T follicular helper cell (primary cell): ENCODE results near the gene DPCD.
"Not testable (repeated sequence)": the region's sequence is repeated elsewhere in the genome, so short reads cannot be mapped to it uniquely, and the experiment has no call there.

ENCODE experiments used
- DNase-seq: peaks from one replicate; pipeline ENCODE4 v3.0.0-alpha.2; 2020; ENCODE audit warnings: low read depth

DPCD gene

DNA sequence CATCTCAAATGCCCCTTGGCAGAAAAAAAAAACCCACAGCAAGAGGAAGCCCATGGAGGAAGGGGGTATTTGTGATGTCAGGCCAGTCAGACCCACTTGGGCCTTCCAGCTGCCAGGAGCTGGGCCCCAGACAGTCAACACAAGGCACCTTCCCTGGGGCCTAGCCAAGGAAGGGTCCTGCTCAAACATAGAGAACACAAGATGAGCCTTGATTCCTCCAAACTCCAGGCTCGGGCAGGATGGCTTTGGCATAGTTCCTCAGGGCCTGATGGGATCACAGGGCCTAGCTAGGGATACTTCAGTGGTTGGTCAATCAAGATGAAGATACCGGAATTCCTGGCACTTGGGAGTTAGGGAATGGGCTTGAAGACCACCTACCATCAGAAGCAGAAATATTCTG, 30.8 kb downstream of the DPCD start:
- DNase-seq = no peak

DNA sequence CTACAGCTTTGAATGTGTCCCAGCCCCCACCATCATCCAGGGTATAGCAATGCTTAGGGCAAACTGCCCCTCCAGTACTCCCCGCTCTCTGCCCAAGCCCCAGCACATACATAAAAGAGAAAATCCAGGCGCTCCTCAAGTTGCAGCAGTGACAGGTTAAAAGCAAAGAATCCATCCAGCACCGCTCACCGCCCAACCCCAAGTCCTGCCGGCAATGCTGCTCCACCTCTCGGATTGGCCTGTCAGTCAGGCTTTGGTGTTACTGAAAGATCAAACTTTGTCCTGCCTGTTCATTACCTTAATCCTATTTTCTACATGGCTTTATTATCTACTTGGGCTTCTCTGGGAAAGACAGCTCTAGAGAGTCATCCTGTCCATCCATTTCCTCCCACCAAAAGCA, 31.9 kb downstream of the DPCD start:
- no peak for DNase-seq

DNA sequence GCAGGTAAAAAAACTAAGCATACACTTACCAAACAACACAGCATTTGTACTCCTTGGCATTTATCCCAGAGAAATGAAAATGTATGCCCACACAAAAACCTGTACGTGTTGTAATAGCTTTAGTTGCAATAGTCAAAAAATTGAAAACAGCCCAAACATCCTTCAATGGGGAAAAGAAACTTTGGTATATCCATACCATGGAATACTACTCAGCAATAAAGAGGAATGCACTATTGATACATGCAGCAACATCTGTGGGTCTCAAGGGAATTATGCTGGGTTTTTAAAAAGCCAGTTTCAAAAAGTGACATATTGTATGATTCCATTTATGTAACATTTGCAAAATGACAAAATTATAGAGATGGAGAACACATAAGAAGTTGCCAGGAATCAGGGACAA, 35.4 kb downstream of the DPCD start:
- DNase-seq = no peak

DNA sequence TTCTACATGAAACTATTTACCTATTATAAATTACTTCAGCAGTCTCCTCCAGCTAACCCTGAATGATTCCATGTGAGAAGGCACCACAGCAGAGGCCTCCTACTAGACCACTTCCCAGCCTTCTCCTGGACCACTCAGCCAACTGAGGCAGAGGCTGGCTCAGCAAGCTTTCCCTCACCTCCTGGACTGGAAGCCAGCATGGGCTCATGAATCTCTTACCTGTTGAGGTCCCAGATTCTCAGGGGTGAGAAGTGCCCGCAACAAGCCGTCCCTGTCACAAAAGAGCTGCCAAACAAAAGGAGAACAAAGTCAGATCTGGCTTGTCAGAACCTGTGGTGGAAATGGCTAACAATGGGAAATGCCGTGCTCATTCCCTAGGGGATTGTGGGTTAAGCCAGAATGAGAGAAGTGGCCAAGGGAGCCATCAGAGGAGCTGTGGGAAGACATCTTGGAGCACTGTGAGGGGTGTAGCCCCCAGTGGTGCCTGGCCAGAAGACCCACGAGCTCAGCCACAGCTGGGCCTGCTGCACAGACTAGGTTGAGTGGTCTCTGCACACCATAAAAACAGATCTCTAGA, 36.5 kb downstream of the DPCD start:
- DNase-seq = no peak

DNA sequence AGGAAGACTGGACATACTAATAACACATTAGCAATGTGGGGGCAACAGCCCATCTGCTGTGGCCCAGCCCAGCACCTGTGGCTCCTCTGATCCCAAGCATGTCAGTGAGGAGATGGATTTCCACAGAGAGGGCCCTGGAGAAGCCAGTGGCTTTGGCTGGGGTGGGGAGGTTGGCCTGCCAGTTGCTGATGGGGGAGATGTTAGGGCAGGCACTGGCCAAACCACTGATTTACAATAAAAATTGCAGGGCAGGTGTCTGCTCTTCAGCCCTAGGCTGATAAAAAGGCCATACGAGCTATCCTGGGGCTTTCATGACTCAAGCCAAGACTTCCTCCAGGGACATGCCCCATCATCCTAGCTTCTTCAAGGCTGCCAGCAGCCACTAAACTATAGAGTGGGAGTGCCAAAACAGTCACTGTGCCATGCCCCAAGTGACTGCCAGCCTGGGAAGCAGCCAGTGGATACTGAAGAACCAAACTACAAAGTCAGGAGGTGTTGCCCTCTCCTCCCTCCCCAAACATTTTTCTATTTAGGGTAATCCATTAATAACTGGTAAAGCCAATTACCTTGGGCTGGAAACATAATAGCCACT, 37.8 kb downstream of the DPCD start:
- no peak for DNase-seq

DNA sequence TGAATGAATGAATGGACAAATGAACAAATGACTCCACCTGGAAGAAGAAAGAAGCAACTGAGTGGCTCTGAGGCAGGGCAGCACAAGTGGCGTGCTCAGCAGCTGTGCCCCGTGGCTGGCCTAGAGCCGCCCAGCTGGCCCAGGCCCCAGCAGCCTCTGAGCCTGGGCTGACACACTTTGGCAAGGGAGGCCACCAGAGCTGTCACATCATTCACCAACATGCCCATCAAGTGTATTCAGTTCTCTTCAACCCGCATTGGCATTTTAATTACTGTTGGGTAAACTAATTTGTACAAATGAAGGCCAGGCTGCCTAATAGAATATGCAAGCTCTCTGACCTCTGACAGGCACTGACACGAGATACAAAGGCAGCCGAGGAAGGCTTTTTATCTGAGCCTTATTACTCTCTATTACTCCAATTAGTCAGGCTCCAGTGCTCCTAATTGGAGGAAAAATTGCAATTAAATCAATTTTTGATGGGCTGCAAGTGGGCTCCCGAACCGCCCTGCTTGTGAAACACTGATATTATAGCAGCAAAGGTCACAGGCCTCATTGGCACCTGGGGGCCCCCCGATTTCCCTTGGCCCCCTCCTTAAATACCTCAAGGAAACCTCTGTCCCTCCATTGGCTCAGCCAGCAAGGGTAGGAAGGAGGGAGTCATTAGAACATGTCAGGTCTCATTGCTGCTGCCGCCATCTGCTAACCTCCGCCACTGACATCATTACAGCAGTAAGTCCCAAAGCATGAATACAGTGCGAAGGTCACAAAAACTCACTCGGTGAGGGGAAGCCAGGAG, 41.9 kb downstream of the DPCD start:
- DNase-seq = no peak

DNA sequence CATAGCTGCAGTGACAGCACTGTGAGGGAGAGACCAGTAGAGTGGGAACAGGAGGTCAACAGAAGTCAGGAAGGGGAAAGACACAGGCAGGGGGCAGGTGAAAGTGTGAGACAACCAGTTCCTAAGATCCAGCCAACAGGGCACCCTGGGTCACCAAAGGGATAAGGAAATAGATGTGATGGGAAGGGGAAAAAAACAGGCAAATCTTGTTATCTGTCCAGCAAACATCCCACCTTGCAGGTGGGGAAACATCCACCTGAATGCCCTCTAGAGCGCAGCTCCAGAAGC, 42.5 kb downstream of the DPCD start:
- no peak for DNase-seq

DNA sequence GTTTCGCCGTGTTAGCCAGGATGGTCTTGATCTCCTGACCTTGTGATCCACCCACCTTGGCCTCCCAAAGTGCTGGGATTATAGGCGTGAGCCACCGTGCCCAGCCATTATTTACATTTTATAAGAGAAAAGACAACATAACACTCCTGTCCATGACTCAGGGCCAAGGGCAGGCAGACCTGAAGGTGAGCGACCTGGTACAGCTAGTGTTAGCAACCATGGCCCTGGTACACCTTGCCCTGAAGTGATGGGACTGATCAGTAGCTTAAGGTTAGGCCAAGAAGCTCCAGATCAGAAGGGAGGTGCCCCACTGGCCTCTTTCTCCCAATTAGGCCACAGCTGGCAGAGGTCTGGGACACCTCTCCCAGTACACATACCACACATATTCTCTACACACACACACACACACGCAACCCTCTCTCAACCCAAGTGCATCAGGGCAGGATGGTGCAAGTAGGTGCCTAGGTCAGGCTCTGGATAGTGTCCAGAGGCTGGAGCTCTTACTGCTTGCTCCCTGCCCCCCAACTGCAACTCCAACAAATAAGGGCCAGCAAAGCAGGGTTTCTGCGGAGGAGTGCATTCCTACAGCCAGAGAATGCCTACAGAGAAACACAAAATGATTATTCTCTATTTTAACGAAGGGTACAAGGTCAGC, 43.8 kb downstream of the DPCD start:
- DNase-seq = no peak

DNA sequence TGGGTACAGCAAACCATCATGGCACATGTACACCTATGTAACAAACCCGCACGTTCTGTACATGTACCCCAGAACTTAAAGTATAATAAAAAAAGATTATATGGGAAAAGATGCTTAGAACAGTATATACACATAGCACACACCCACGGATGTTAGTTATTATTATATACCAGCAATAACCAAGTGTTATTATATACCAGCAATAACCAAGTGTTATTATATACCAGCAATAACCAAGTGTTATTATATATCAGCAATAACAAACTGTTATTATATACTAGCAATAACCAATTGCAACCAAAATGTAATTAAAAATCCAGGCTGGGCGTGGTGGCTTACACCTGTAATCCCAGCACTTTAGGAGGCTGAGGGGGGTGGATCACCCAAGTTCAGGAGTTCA, 45.4 kb downstream of the DPCD start:
- not testable (repeated sequence) for DNase-seq

DNA sequence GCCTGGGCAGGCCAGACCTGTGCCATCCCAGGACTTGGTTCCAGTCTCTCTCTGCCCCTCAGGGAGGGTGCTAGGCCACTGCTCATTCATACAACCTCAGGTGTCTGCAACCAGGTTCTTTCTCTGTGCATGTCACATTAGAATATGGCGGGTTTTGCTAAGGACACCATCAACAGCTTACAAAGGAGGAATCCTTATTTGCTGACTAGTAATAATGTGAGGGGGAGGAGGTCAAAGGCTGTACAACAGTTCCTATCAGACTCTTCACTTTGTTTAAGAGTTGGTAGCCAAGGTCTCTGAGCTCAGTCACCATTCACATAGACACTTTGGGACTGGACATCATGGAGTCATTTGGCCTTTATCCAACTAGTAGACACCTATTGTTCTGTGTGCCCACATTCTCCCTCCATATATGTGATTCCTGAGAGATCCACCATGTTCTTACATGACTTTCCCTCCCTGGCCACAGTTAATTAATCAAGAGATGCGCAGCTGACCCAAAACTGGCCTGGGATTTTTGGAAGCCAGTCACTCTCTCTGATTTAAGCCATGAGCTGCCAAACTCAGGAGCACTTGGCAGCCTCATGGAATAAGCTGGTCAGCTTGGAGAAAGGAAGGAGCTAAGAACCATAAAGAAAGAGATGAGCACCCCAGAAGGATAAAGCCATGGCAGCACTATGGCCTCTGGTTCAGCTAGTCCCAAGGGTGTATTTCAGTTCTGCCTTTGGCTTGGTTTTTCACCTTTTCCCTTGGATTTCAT, 51.2 kb downstream of the DPCD start:
- no peak for DNase-seq

DNA sequence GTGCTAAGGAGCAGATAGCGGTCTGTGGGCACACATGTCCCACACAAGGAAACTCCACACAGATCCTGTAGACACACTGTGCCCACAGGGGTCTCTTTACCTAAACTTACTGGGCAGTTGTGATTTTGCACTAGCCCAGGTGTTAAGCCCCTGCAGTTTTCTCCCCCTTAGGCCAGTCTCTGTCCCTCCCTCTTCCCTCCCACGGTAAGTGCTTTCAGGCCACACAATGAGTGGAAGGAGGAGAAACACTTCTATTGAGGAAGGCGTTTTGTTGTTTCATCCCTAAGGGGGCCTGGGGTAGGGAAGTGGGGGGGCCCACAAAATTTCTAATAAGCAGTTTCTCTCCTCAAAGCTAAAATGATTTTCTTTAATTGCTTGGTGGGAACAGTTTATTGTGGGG, 55.4 kb downstream of the DPCD start:
- no peak for DNase-seq

DNA sequence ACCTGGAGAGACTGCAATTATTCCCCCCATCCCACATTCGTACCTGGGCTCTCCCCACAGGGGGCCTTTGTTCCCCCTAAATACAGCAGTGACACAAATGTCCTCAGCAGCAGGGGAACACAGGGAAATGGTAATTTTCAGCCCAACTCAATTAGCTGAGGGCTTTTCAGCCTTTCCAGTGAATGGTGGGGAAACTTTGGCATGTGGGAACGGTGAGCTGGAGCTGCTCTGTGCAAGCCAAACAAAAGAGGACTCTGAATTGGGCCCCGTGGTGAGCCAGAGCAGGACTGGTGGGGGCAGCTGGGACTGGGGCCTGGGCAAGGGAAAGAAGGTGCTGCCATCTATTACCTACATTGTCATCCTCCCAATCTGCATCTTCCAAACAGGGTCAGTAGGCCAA, 55.9 kb downstream of the DPCD start:
- no peak for DNase-seq

DNA sequence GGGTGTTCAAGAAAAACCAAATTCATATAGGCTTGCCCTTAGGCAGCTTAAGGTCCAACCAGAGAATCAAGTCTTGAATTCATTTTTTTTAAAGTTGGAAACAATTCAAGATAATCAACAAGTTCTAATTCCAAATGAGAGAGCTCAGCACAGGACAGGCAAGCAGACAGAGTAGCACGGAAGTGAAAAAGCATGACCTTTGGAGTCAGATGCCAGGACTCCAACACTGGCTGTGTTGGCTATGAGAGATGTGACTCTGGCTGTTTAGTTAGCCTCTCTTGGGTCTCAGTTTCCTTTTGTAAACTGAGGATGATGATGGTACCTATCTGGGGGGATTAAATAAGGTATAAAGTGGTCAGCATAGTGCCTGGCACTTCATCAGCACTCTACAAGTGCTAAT, 57.5 kb downstream of the DPCD start:
- no peak for DNase-seq

DNA sequence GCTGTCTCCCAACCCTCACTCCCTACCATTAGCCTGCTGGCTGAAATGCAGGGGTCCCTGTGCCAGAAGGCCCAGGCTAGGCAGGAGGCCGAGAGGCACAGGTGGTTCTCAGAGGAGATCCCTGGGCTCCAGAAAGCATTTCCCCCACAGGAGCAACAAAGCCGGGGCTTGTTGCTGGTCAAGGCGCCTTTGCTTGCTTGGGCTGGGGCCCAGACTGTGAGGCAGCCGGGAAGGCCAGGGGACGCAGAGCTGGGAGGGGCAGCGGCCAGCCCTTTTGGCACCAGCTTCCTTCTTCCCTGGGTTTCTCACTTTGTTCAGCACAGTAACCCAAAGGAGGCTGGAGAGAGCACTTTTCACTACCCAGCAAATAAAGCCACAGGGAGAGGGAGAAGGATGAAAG, 58.2 kb downstream of the DPCD start:
- no peak for DNase-seq

DNA sequence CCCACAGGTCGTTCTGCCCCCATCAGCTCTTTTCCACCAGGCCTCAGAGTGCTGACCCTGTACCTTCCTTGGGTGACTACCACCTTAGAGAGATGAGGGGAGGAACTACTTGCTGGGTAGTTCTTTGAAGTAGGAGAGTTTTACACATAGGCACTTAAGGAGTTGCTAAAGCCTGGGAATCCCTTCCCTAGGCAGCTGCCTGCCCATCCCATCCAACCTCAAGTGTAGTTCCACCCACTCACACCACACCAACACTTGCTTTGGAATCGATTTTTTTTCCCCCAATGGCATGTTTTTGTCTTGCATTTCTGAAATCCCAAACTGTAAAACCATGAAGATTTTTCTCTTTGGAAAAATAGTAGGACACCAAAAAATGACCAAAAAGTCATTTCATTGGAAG, 59.1 kb downstream of the DPCD start:
- DNase-seq = no peak

DNA sequence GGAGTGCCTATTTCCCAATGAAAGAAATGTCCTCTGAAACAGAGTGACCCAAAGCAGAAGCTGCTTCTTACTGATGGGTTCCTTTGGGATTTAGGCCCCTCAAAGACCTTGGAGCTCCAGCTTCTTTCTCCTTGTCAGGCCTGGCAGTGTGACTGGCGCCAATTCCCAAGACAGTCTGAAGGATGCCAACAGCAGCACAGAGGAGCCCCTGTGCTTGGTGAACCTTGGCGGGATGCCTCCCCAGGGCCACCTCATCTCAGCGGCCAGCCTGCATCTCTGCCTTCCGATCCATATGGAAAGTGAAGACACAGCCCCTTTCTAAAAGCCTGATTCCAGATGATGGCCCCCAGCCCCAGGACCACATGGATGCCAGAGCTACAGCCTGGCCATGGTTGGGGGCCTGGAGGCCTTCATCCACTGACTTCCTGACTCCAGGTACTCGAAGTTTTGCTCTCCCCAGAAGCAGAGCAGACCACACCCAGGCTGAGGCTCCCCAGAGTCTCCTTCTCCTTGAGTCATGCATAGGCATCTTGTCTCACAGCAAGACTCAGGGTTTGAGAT, 61.5 kb downstream of the DPCD start:
- DNase-seq = no peak

DNA sequence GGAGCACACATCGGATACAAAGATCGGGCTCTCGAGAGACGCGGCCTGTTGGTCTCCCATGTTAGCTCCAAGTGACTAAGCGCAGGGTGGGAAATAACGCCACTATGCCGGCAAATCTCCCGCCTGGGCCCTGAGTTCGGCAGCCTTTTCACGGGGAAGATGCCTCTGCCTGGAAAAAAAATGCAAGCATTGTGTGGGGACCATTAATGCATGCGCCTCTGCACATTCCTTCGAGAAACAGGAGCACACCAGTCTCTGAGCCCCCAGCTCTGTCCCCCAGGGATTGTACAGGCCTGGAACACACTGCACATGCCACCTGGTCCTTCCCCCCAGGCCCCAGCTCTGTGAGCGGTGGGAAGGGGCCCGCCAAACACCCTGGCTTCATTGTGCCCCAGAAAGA, 62.7 kb downstream of the DPCD start:
- no peak for DNase-seq

DNA sequence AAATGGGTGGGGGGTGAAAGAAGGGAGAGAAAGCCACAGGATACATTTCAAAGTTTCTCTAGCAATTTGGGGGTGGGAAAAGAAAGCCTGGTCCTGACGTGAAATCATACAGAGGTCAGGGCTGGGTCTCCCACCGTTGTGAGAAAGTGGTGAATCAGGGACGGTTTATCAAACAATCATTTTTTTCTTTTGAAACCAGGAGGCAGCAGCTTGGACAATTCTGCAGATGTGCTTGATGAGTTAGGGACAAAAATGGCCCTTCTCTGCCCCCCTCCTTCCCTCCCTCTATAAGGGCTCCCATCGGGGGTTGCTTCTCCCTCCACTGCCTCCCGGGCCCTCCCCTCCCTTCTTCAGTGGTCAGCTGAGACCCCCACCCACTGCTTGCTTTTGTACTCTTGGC, 63.2 kb downstream of the DPCD start:
- no peak for DNase-seq

DNA sequence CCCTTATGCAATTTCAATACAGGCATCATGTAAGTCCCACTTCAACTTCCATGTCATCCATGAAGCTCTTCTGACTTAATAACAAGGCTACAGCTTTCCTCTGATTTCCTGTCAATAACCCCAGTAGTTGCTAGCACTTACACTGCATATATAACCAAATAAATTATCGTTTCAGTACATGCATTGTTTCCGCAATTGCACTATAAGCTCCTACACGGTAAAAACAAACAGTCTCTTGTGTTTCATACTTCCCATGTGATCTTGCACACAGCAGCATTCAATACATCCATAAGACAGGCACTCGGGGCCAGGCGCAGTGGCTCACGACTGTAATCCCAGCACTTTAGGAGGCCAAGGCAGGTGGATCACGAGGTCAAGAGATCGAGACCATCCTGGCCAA, 65.4 kb downstream of the DPCD start:
- DNase-seq = no peak

DNA sequence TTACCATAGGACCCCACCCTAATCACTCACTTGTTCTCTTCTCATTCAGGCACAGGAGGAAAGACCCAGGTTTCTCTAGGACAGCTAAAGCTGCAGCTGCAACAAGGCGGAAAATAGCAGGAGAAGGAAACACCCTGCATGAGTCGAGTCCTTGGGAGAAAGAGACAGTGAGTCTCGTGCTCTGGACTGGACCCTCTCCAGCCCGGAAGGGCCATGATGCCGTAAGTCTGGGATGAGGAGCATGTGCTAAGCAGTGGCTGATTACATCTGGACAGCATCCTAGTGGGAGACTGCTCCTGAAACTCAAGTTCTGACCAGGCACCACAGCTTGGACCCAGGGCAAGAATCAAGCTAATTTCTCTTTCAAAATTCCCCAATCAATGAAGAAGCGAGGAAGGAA, 67.4 kb downstream of the DPCD start:
- no peak for DNase-seq

DNA sequence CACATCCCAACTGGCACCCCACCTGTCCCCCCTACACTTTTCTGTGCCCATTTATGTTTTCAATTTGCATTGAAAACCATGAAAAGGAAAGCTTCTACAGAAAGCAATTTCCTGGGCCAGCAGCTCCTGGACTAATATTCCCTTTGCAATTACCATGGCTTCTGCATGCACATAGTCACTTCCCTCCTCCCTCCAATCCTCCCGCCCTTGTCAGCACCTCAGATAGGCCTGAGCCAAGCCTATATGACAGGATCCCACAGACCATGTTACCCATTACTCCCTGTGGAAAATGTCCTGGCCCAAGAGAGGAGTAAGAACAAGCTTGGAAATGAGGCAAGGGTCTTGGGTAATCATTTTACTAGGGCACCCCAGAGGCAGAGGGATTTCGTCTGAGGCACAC, 68.8 kb downstream of the DPCD start:
- DNase-seq = no peak

DNA sequence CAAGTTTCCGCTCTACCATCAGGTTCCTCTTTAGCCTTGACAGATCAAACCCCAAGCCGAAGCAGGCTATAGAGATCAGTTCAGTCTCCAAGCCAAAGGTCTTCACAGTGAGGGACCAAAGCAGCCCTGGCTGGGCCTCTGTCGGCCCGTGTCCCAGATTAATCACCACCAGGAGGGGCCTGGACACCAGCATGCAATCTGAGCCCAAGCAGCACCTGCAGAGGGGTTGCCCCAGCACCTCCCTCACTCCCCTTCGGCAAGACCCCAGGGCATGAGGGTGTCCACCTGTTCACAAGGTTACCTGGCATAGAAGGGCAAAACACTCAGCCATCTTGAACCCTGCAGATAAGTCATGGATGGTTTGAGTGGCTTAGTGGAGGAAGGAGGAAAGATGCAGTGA, 70.9 kb downstream of the DPCD start:
- no peak for DNase-seq
